GM19452 (cell line): ENCODE data around the gene OPA1.

Experiments used
- ATAC-seq: cut with Tn5 transposase; IDR thresholded peaks from one replicate; pipeline ENCODE4 v1.9.1; 2021; ENCODE audit not compliant: unreplicated experiment

The OPA1 gene

DNA sequence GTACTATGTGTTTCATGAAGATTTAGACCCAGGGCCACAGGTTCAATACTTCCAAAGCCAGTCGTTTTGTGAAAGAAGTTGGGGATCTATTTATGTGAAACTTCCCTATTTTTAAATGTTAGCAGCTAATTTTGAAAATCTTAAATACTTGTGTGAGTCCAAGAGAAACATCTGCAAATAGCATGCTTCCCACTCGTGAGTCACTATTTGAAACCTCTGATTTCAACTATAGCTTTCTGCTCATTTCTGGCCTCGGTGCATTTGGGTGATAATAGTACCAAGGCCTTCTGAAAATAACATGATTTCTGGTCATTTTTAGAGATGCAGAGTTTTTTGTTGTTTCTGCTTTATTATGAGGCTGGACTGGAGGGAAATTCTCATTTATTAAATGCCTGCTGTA lies 110.0 kb downstream of the OPA1 start:
- no peak for ATAC-seq

- ATAC-seq: no peak
These were observed 111.4 kb downstream of the OPA1 start for GRCh38 chr3:193704431-193704830.

GRCh38 chr3:193708270-193708669 lies 115.3 kb downstream of the OPA1 start:
- ATAC-seq: no peak

DNA sequence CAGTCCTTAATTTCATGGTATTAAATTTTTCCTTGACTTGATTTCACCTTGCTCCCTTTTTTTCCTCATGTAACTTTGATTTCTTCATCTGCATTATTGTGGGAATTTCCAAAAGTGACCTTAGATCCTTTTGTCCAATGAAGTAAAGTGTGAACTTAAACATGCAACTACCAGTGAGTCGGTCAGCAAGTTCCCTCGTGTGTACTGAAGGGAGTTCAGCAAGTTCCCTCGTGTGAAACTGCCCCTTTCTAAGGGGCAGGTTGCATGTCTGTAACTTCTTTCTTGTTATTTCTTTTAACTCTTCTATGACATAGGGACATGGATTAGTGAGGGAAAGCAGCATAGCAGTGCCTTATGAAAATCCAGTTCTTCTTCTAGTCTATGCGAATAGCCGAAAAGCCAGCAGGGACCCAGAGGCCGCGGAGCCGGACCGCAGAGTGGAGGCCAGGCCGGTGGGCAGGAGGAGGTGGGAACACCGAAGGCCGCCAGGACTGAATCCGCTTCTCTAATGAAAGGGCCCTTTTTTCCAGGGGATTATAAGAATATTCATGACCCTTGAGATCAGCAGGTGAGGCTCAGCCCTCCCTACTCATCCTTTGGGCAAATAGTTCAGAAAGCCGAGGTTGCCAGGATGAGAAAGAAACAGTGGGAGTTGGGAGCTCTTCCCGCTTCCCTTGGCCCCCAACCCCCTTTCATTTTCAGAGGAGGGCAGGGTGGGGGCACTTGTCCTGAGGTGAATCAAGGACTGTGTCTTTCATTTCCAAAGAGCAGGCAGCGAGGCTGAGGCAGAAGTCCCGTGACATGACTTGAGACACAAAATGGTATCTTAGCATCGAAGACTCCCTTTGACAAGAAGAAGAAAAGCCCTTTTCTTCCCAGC lies 117.5 kb downstream of the OPA1 start:
- ATAC-seq: no peak

- no peak for ATAC-seq
These were observed 118.1 kb downstream of the OPA1 start for GRCh38 chr3:193711166-193711485.

GRCh38 chr3:193711523-193711963 lies 118.5 kb downstream of the OPA1 start:
- ATAC-seq: no peak

DNA sequence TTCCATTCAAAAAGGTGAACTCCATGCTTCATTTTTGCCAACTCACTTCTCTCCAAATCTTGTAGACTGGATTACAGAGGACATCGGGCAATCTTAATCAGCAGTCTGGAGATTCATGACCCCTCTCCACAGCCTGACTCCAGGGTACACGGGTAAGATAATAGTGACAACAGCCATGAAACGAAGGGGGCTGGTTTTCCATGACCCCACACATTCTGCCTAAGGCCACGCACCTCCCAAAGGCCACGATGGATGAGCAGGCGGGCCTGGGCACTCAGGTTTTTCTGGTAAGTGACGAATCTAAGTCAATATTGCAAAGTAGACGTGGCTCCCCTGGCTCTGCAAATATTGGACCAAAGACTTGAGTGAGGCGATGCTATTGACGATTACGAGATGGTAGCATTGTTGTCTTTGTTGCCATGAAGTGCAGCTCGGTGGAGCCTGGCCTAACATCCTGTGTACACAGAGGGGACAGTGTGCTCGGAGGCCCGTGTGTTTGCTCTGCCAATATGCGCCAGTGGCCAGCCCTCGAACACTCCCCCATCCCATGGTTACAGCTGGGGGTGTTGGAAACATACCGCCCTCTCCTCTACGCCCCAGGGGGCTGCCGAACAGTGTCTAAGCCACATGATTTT lies 119.1 kb downstream of the OPA1 start:
- ATAC-seq: no peak

GRCh38 chr3:193712938-193713337 lies 119.9 kb downstream of the OPA1 start:
- no peak for ATAC-seq

GRCh38 chr3:193714523-193715137 lies 121.6 kb downstream of the OPA1 start:
- no peak for ATAC-seq

- no peak for ATAC-seq
These were observed 123.1 kb downstream of the OPA1 start for GRCh38 chr3:193716150-193716549.

DNA sequence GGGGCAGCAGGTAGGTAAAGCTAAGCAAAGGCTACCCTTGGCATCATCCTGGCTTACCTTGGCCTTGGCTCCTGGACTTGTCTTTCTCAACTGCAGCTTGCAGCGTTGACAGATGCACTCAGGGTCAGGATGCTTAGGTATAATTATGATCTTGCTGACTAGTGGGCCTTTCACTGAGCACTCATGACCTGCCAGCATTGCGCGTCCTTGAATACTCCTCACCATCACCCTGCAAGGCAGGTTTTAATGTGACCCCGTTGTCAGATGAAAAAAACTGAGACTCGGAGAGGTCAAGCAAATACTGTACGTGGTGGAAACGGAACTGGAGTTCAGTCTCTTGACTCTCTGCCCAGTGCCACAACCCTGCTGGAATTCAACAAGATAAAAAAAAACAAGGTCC lies 126.7 kb downstream of the OPA1 start:
- ATAC-seq: no peak

GRCh38 chr3:193720169-193720568 lies 127.2 kb downstream of the OPA1 start:
- ATAC-seq: no peak

GRCh38 chr3:193722566-193722965 lies 129.6 kb downstream of the OPA1 start:
- no peak for ATAC-seq

GRCh38 chr3:193727089-193727488 lies 134.1 kb downstream of the OPA1 start:
- no peak for ATAC-seq

- ATAC-seq: no peak
These were observed 135.6 kb downstream of the OPA1 start for GRCh38 chr3:193728429-193729087.

GRCh38 chr3:193729088-193729465 lies 136.1 kb downstream of the OPA1 start:
- ATAC-seq: no peak

- no peak for ATAC-seq
These were observed 136.6 kb downstream of the OPA1 start for GRCh38 chr3:193729601-193730000.

GRCh38 chr3:193730511-193730910 lies 137.5 kb downstream of the OPA1 start:
- ATAC-seq: no peak

GRCh38 chr3:193730976-193731375 lies 138.0 kb downstream of the OPA1 start:
- ATAC-seq: no peak

- no peak for ATAC-seq
These were observed 138.6 kb downstream of the OPA1 start for GRCh38 chr3:193731656-193732055.

- no peak for ATAC-seq
These were observed 139.4 kb downstream of the OPA1 start for GRCh38 chr3:193732391-193732790.

DNA sequence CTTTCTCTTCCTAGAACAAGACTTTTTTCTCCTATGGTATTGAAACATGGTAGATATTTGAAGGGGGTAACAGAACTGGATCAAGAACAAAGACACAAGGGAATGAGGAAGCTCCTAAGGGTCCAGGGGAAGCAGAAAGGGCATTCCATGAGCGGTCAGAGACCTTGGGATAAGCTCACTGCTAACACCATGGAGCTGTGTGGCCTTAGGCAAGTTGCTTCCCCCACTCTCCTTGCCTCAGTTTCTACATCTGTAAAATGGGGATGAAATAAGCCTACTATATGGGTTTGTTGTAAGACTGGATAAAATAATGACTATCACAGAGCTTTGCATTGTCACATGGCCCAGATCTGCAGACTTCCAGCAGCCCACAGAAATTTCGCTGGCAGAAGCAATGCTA lies 139.8 kb downstream of the OPA1 start:
- no peak for ATAC-seq
